ENCODE measurements around the gene KCNJ10. TPM values are rescaled to one million over a fixed set of nuclear protein-coding genes. Genes with fewer than 3 reads are reported as not detected.
"Not testable (repeated sequence)": the region's sequence is repeated elsewhere in the genome, so short reads cannot be mapped to it uniquely, and the experiment has no call there.

Gene KCNJ10
- total RNA-seq, 1 donor from 2014 or later: not detected

- no peak for DNase-seq
Observed at GRCh38 chr1:160053548-160054365, 16.2 kb downstream of the KCNJ10 start.

DNA sequence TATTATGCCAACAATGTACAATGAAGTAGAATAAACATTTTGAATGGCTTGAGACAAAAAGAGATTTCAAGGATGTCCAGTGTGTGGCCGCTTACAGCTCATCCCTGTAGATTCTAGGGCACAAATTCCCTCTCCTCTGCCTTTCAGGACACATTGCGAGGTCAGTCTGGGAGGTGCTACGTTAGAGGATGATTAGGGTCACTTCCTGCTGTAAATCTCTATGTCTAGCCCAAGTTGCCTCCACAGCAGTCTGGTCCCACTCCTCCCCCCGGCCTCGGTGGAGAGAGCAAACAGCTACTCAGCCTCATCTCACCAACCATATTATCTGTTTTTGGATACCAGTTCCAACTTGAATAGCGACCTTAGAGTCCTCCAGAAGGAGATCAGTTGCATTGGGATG lies 17.0 kb downstream of the KCNJ10 start:
- DNase-seq: no peak

- DNase-seq: no peak
Observed at GRCh38 chr1:160050619-160051018, 19.3 kb downstream of the KCNJ10 start.

DNA sequence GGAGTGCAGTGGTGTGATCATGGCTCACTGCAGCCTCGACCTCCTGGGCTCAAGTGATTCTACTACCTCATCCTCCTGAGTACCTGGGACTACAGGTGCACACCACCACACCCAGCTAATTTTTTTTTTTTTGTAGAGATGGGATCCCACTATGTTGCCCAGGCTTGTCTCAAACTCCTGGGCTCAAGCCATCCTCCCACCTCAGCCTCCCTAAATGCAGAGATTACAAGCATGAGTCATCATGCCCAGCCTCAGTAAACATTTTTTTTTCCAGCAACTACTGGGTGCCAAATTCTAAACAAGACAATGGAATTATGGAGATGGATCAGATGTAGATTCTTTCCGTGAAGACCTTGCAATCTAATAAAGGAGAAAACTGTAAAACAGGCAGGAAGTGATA lies 19.8 kb downstream of the KCNJ10 start:
- not testable (repeated sequence) for DNase-seq

DNA sequence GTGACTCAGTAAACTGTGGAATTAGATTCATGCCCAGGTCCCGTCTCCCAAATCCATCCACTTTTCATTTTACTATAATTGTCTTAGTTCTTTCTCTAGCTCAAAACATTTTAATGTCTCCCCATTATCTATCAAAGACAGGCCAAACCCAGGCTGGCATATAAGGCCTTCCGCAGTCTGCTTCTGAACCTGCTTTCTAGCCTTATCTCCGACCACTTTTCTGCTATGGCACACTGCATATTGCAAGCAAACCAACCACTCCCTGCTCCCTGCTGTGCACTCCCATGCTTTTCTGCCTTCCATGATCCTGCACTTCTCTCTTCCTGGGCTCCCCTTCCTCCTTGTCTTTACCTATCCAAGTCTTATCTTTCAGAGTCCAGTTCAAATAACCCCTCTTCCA lies 20.9 kb downstream of the KCNJ10 start:
- DNase-seq: no peak

DNA sequence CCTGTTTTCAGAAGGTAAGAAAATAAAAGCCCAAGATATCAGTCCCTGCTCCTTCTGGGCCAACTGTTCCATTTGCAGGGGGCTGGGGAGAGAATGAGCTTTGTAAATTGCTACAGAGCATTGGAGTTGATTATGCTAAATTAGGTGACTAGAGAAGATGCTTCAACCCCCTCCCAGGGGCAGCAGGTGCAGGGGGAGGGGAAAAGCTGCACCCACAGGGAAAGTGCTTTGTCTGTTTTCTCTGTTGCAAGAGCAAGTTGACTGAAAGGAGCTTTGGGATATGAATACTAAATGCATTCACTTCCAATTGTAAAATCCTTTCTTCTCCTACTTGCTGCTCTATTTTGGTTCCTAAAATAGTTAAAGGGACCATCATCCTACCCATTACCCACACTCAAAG lies 21.6 kb downstream of the KCNJ10 start:
- DNase-seq: no peak

GRCh38 chr1:160047111-160047991 lies 22.6 kb downstream of the KCNJ10 start:
- no peak for DNase-seq

- DNase-seq: peak; percentile 41
Observed at GRCh38 chr1:160046494-160047110, 23.4 kb downstream of the KCNJ10 start.

- DNase-seq: no peak
Observed at GRCh38 chr1:160045653-160046052, 24.3 kb downstream of the KCNJ10 start.

DNA sequence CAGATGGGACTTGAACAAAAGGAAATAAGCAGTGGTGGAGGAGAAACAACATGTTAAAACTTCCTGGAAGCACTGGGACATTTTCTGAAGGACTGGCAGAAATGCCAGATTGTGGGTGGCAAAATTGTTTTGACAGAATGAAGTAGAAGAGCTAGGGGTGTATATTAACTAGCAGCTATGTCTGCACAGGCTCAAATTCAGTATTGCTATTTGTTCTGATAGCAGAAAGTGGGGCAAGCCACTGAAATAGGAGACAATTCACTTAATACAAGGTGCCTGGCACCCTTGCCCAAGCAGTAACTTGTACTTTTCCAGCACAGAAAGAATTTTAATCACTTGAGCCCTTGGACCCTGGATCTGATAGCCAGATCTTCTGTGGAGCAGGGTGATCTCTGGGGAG lies 26.4 kb downstream of the KCNJ10 start:
- no peak for DNase-seq

DNA sequence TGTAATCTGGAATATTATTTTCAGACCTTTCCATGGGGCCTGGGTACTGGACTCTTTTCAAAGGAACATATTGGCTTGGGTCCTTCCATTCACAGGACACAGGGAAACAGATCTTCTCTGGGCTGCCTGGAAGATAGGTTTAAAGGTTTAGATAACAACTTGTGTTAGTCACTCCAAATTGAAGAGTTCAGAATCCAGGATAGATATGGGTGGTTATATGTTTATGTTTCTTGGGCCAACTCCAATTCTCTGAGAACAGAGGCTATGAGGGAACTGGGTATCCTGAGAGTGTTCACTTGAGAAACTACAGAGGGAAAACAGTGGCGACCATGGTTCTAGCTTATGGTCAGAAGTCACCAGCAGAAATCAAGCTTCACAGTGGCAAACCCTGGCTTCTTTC lies 29.5 kb downstream of the KCNJ10 start:
- DNase-seq: no peak

DNA sequence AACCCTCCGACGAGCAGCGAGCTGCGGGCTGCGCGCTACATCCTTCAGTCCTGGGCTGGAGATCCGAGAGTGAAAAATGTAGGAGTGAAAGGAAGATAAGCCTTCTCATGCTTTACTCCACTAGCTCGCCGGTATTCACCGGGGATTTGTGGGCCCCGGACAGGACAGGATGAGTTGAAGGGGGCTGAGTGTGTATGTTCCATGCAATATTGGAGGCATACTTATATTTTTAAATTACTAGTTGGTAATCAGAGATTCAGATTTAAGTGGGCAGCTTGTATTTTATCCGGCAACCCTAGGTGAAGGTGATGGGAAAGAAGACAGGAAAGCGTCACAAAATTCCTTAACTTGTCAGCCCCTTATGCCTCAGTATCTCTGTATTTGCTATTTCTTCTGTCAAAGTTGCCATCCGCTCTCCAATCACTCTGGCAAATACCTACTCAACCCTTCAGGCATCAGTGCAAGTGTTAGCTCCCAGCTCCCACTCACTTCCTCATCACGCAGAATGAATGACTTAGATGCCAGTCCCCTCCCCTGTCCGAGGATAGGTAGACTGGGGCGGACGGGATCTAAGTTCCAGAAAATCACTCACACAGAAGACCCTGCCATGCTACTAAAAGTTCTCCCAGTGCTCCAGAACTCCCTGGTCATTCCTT lies 37.7 kb downstream of the KCNJ10 start:
- peak; percentile 12 for DNase-seq

DNA sequence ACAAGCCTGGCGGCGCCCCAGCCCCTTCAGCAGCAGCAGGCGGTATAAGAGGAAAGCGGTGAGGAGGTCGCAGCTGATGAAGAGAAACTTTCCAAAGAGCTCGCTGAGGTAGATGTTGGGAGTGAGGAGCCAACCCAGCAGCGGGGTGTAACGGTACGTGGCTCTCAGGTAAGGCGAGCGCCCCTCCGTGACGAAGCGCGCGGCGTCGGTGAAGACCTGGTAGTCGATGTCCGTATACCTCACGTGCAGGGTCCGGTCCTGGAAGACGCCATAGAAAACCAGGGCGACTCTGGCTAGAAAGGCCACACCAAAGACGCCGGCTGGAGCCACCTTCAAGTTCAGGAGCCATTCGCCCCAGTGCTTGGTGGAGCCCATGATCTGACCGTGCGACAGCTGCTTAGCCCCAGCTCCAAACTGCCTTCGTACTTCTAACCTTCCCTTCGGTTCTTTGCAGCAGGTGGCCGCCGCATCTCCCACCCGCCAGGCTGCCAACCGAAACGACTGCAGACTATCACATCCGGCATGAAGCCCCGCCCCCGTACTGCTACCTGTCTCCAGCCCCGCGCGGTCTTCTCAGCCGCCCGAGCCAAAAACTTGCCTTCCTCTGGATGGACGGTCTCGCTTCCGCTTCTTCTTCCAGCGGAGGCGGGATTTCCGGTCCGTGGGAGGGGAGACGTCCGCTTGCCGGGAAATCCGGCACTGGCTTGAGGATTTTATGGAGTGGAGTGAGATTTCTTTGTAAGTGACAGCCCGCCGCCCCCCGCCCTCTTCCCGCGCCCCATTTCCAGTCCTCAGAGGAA lies 38.4 kb downstream of the KCNJ10 start, which contains the start of gene PIGM:
TSS of gene PIGM (minus strand) at position 626 of the 800 bp plus-strand sequence. CDS start at position 375, 251 bp downstream.
- DNase-seq: peak; percentile 82

DNA sequence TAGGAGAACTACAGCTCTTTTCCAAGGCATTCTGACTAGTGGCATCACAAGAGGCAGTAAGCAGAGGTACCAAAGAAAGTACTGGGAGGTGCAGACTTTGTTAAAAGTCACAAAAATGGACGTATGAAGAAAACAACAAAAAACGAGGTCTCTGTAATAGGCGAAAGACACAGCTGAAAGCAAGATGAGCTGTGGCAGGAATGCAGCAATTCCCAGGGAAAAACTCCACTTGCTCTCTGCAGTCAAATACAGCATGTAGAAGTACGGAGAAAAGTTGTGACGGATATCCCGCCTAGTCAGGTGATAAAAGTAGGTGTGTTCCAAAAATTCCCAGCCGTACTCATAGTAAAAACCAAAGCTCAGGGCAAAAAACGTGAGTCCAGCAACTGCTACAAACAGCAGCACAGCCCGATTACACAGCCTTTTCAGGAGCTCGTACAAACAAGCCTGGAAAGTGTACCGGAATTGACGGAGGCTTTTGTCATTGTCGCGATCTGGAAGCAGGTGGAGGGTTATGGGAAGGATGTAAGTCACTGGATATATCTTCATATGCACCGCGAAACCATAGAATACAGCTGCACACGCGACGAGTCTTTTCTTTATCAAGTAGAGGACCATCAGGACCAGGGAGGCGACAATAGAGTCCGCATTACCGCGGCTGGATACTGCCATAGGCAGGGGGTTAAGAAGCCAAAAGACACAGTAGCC lies 39.1 kb downstream of the KCNJ10 start:
- peak; percentile 19 for DNase-seq

GRCh38 chr1:160028426-160028825 lies 41.5 kb downstream of the KCNJ10 start:
- no peak for DNase-seq

- DNase-seq: no peak
Observed at GRCh38 chr1:160025314-160025713, 44.6 kb downstream of the KCNJ10 start.

DNA sequence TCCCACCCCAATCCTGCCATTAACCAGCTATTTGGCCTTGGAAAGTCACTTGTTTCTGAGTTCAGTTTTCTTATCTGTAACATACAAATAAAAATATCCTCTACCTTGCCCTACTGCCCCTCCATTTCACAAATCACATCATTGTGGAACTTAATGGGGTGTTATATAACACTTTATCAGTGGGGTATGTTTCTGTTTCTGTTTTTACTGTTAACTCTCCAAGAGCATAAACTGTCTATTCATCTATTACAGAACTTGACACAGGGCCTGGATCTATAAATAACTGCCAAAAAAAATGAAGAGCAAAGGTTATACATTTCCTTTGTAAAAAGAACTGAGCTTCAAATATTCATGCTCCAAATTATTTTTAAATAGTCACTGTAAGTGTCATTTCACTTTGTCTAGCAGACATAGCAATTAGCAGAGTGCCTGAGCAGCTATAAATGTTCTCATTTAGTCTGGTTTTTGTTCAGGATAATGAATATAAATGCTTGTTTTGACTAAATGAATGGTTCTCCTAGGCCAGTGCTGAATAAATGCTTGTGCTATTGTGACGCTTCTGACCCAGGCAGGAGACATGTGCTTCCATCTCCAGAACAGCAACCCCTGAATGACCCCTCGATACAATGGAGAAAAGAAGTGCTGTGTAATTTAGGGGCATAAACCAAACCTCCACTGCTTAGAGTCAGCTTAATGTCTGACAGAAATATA lies 45.6 kb downstream of the KCNJ10 start:
- DNase-seq: no peak

DNA sequence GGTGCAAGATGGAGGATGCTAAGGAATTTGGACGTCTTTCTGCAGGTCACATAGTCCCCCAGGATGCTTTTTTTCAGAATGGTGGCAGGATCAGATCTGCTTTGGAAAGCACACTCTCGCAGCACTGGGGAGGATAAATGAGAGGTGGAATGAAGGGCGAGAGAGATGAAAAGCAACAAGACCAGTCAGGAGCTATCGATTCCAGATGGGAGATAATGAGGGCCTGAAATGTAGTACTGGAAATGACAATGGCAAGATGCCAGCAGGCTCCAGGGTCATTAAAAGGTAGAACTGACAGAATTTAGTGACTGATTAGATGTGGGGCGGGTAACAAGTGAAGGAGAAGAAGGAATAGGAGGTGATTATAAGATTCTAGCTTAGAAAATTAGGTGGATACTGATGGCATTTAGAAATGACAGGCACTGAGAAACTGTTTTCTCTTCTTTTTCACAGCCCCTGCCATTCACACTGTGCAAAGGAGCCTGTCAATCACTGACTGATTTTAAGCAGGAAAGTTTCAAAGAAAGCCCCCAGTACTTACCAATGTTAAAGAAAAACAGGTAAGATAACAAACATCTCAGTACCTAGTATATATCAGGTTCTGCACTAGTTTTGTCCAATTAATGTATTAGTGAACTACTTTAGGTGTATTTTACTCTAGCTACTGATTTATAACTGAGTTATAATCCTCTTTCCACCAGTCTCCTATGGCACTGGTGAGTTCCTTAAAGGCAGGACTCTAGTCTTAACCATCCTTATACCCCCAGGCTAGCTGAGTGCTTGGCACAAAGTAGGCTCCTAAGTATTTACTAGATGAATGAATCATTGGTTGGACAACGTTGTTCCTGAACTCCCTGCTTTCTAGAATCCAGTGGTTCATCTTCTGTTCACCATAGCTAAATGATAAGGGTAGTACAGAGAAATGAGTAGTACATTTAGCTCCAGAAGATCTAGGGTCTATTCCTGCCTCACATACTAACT lies 47.3 kb downstream of the KCNJ10 start:
- no peak for DNase-seq
